Fibroblast of lung (primary cell): ENCODE measurements around the gene TMEM229A.

Experiments used
- EZH2 ChIP-seq: IDR thresholded peaks from 2 replicates; pipeline ENCODE4 v1.5.1; 2012; ENCODE audit warnings: low read length, control low read depth, mild to moderate bottlenecking; ENCODE audit errors: missing control alignments
- TF ChIP-seq, protein P1 (sequence below), 2 donors: IDR thresholded peaks in 1 of 2; conservative IDR thresholded peaks in 1 of 2; 1 replicate in 1 of 2; 2 replicates in 1 of 2; pipeline ENCODE4 v1.5.1; 2011 to 2012; ENCODE audit warnings: low read length in 2 of 2, control low read depth in 1 of 2, inconsistent platforms in 1 of 2, low read depth in 1 of 2, mild to moderate bottlenecking in 1 of 2

DNA sequence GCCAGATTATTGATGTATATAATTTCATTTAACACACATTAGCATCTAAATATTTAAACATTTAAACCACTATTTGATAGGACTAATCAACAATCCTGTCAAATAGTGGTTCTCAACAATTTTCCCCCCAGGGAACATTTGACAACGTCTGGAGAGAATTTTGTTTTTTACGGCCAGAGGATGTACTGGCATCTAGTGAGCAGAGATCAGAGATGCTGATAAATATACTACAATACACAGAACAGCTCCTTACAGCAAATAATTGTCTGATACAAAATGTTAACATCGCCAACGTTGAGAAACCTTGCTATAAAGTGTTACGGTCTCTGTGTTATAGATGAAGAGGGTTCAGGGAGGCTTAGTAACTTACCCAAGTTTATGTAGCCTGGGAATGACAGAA lies 25.0 kb upstream of the TMEM229A start:
- TF ChIP-seq, protein P1, sequence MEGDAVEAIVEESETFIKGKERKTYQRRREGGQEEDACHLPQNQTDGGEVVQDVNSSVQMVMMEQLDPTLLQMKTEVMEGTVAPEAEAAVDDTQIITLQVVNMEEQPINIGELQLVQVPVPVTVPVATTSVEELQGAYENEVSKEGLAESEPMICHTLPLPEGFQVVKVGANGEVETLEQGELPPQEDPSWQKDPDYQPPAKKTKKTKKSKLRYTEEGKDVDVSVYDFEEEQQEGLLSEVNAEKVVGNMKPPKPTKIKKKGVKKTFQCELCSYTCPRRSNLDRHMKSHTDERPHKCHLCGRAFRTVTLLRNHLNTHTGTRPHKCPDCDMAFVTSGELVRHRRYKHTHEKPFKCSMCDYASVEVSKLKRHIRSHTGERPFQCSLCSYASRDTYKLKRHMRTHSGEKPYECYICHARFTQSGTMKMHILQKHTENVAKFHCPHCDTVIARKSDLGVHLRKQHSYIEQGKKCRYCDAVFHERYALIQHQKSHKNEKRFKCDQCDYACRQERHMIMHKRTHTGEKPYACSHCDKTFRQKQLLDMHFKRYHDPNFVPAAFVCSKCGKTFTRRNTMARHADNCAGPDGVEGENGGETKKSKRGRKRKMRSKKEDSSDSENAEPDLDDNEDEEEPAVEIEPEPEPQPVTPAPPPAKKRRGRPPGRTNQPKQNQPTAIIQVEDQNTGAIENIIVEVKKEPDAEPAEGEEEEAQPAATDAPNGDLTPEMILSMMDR (conservative IDR thresholded peaks at IDR 0.05 in 1 of 2, IDR thresholded peaks at IDR 0.05 in 1 of 2; ENCODE audit: low read depth in 1 of 2, low read length in 2 of 2): no peak
- no peak for TF ChIP-seq EZH2
